HL-60/S4 treated with phorbol 12-myristate 13-acetate at 8.2 ng/mL for 4 days and 3 days (cell line): Measurements from ENCODE around the gene TALDO1.
"Not testable (repeated sequence)": the region's sequence is repeated elsewhere in the genome, so short reads cannot be mapped to it uniquely, and the experiment has no call there.

ENCODE experiments used
- in situ Hi-C: fragments of 300-500 bp; cut with MboI; formaldehyde crosslinking; loops from 2 replicates; pipeline ENCODE4 v1.15.0; 2022; ENCODE audit warnings: low sequenced_read_pairs

TALDO1 gene

DNA sequence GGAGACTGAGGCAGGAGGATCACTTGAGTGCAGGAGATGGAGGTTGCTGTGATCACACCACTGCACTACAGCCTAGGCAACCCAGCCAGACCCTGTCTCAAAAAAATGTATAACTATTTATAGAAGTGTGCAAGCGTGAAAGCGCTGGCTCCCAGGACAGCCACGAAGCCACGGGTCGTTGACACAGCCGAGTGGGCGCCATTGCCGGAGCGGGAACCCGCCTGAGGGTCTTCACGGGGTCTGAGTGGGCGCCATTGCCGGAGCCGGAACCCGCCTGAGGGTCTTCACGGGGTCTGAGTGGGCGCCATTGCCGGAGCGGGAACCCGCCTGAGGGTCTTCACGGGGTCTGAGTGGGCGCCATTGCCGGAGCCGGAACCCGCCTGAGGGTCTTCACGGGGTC lies 12.7 kb upstream of the TALDO1 start:
- in situ Hi-C loops = not testable (repeated sequence)

GRCh38 chr11:737366-737765 lies 9.9 kb upstream of the TALDO1 start:
- in situ Hi-C loops = no loop called here

GRCh38 chr11:737899-738298 lies 9.4 kb upstream of the TALDO1 start:
- in situ Hi-C loops = not testable (repeated sequence)

- in situ Hi-C loops = no loop called here
Measured at GRCh38 chr11:742156-742546, 5.1 kb upstream of the TALDO1 start.

GRCh38 chr11:742571-743201 lies 4.6 kb upstream of the TALDO1 start:
- in situ Hi-C loops = no loop called here

DNA sequence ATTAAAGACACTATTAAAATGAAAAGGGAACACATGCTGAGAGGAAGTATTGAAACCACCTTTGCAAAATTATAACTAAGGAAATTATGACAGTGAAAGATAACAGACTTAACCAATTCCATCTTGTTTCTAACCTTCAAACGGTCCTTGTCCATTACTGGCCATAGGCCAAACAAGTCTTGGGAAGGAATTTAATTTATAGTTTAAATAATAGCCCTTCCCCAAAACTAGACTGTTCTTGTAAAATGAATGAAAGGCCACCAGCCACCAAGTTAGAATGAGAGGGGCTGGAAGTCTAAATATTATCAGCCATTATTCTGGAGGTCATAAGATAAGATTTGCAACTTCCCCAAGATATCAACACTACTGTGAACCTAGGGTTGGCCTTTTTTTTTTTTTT lies 1.8 kb upstream of the TALDO1 start:
- in situ Hi-C loops = no loop called here

GRCh38 chr11:746289-747157 lies 741 bp upstream of the TALDO1 start:
- in situ Hi-C loops = no loop called here

DNA sequence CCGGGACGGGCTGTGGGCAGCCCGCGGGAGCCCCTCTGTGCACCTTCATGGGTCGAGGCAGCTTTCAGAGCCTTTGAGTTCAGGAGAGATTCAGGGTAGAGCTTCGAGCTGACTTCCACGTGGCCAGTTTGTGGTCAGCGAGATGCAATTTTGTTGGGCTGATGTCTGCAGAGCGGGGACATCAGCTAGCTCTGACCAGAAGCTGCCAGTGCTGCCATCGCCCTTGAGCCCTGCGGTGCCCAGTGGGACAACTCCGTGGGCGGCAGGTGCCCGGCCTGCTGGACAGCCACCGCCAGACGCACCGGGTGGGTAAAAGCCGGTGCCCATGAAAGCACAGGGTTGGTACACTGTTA lies 719 bp downstream of the TALDO1 start:
- in situ Hi-C loops = no loop called here

DNA sequence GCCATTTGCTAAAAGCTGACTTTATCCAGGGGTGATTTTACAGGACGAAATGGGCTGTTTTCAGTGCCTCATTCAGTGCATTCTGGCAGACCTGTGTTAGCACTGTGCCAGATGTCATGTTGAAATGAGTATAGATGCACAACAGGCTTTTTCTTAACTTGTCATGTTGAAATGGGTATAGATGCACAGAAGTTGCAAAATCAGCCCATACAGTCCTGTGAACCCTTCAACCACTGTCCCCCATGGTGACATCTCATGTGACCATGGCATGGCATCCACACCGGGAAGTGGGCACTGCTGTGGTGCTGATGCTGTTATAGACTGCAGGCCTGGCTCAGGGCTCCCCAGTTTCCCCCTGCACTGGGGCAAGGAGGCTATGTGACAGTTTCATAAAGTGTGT lies 2.5 kb downstream of the TALDO1 start:
- in situ Hi-C loops = no loop called here

DNA sequence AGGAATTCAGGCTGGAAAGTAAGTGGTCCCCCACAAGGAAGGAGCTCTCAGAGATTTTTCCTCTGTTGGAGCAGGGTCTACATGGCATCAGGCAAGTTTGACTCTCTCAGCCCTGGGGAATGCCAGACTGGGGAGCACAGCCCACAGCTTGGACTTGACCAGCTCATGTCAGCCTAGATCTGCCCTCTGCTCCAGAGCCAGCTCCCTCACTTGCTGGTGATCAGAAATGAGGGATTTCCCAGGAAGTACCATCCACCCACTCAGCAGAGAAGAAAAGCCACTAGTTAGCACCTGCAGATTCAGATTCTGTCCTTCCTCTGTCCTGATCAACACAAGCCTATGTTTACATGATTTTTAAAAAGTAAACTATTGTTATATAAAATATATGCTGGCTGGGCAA lies 13.0 kb downstream of the TALDO1 start:
- in situ Hi-C loops = no loop called here

DNA sequence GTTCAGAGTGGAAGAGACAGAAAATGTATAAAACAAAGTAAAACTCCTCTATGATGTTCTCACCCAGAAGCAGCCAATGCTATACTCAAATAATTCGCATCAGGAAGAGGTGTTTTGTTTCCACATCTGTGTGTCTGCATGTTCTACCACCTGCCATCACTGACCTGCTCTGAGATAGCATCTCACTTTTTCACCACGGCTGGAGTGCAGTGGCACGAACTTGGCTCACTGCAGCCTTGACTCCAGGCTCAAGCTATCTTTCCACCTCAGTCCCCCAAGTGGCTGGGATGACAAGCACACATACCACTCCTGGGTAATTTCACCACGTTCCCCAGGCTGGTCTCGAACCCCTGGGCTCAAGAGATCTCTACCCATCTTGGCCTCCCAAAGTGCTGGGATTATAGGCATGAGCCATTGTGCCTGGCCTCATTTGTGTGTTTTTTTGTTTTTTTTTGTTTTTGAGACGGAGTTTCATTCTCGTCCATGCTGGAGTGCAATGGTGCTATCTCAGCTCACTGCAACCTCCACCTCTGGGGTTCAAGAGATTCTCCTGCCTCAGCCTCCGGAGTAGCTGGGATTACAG lies 14.4 kb downstream of the TALDO1 start:
- in situ Hi-C loops = no loop called here

- in situ Hi-C loops = no loop called here
Measured at GRCh38 chr11:762421-763072, 15.3 kb downstream of the TALDO1 start.

DNA sequence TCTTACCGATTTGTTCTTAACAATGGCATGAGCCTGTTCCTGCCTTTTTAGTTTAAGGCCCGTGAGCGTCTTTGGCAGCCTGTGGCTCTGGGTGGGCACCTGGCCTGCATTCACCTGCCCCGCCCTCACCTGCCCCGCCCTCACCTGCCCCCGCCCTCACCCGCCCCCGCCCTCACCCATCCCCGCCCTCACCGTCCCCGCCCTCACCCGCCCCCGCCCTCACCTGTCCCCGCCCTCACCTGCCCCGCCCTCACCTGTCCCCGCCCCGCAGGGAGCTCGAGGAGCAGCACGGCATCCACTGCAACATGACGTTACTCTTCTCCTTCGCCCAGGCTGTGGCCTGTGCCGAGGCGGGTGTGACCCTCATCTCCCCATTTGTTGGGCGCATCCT lies 15.8 kb downstream of the TALDO1 start:
- in situ Hi-C loops = no loop called here

GRCh38 chr11:763549-764321 lies 16.5 kb downstream of the TALDO1 start:
- in situ Hi-C loops = no loop called here

GRCh38 chr11:764322-765024 lies 17.2 kb downstream of the TALDO1 start:
- in situ Hi-C loops = no loop called here

DNA sequence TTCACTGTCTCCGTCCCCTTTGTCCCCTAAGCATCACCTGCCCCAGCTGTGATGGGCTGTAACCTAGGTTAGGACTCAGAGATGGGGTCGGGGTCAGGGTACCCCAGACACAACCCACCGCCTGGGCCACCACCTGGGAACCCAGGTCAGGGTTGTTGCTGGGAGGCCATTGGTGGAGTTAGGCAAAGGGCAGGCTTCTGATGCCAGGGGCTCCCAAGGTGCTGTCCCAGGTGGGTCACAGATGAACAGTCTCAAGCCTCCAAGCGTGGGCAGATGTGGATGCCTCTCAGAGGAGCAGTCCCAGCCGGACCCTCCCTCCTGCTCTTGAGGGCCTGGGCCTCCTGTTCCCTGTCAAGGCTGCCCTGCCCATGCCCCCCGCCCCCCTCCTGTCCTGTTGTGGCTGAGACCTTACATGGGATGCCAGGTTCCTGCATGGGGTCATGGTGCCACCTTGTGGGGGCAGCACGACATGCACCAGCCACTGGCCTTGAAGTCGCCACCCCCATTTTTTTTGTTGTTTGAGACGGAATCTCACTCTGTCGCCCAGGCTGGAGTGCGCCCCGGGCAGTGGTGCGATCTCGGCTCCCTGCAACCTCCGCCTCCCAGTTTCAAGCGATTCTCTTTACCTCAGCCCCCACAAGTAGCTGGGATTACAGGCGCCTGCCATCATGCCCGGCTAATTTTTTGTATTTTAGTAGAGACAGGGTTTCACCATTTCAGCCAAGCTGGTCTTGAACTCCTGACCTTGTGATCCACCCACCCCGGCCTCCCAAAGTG lies 17.9 kb downstream of the TALDO1 start:
- in situ Hi-C loops = no loop called here

DNA sequence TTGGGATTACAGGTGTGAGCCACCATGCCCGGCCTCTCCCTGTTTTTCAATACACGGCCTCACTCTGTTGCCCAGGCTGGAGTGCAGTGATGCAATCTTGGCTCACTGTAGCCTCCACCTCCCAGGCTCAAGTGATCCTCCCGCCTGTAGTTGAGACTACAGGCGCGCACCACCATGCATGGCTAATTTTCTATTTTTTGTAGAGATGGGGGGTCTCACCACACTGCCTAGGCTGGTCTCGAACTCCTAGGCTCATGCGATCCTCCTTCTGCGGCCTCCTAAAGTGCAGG lies 18.5 kb downstream of the TALDO1 start:
- in situ Hi-C loops = no loop called here

DNA sequence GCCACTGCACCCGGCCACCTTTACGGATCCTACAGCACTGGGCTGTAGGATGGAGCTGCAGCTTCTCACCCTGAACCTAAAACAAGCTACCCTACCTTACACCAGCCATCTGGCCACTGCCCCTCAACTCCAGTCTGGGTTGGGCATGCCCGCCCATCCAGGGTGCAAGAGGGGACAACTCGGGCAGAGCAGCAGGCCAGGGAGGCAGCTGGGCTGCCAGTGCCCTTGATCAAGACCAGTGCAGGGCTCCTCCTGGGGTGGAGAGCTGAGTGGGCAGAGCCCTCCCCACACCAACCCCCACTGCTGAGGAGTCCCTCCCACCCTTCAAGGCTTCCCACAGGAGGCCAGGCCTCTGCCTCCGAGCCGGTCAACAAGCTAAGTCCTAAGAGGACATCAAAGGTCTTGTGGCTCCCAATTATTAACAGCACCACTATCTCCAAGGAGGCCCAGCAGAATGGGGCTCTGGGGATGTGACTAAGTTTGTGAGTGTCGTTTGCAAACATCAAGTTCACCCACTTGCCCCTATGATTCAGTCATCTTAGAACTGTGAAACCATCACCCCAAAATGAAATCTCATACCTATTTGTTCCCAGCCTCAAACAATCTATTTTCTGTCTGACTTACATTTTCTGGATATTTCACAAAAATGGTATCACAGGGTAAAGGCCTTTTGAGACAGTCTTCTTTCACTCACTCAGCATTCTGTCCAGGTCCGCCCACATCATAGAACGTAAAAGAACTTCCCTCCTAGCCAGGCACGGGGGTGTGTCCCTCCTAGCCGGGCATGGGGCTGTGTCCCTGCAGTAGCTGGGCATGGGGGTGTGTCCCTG lies 19.1 kb downstream of the TALDO1 start:
- in situ Hi-C loops = no loop called here

GRCh38 chr11:766936-767210 lies 19.6 kb downstream of the TALDO1 start:
- in situ Hi-C loops = no loop called here
